Adipocyte (in vitro differentiated cells): ENCODE data around the gene MS4A18.
"Not testable (repeated sequence)": the region's sequence is repeated elsewhere in the genome, so short reads cannot be mapped to it uniquely, and the experiment has no call there.

ENCODE experiments used
- DNase-seq: peaks from one replicate; pipeline ENCODE4 v3.0.0-alpha.2; 2015; ENCODE audit warnings: low read depth
- H3K27me3 ChIP-seq: replicated peaks from 2 replicates; pipeline ENCODE4 v1.7.0; 2013; ENCODE audit warnings: mild to moderate bottlenecking, low read length, moderate library complexity; ENCODE audit not compliant: control insufficient read depth, insufficient read depth
- H3K36me3 ChIP-seq: 2 replicates; pipeline ENCODE4 v1.7.0; 2013; ENCODE audit warnings: low read length, mild to moderate bottlenecking, moderate library complexity; ENCODE audit not compliant: control insufficient read depth, insufficient read depth, severe bottlenecking
- H3K4me1 ChIP-seq: 2 replicates; pipeline ENCODE4 v1.7.0; 2013; ENCODE audit warnings: mild to moderate bottlenecking, low read length, moderate library complexity; ENCODE audit not compliant: control insufficient read depth, insufficient read depth
- H3K4me3 ChIP-seq: 2 replicates; pipeline ENCODE4 v1.7.0; 2013; ENCODE audit warnings: mild to moderate bottlenecking, low read length, moderate library complexity
- H3K9ac ChIP-seq: 2 replicates; pipeline ENCODE4 v1.7.0; 2013; ENCODE audit warnings: mild to moderate bottlenecking, low read length, moderate library complexity
- H3K9me3 ChIP-seq: 2 replicates; pipeline ENCODE4 v1.7.0; 2013; ENCODE audit warnings: mild to moderate bottlenecking, low read length, moderate library complexity; ENCODE audit not compliant: control insufficient read depth

The MS4A18 gene

DNA sequence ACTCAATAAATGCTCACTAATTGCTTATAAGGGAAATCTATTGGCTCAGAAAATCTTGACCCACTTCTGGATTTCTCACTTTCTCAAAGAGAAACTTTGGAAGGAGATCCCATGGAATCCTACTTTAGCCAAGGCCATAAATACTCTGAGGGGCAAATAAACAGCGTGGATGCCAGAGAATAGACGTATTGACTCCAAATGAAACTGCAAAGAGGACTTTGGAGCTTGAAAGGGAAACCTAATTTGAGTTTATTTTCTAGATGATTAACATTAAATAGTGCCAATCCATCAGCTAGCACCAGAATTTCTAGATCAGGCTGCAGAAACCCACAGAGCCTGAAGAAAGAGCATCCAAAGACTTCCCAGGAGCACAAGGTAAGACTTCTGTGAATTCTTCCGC, at the start of gene MS4A18:
TSS of gene MS4A18 (plus strand) at position 301 of the 400 bp plus-strand sequence.
- DNase-seq, result no peak
- H3K4me3 ChIP-seq, result no peak within 1 kb of the TSS
- H3K27me3 ChIP-seq, result peaks cover 24% of the 10 kb centered on the region
- no peaks in the 10 kb centered on the region for H3K4me1 ChIP-seq
- H3K9me3 ChIP-seq, result no peaks in the 10 kb centered on the region
- H3K36me3 ChIP-seq, result no peaks in the 10 kb centered on the region
- H3K9ac ChIP-seq, result no peak within 1 kb of the TSS

DNA sequence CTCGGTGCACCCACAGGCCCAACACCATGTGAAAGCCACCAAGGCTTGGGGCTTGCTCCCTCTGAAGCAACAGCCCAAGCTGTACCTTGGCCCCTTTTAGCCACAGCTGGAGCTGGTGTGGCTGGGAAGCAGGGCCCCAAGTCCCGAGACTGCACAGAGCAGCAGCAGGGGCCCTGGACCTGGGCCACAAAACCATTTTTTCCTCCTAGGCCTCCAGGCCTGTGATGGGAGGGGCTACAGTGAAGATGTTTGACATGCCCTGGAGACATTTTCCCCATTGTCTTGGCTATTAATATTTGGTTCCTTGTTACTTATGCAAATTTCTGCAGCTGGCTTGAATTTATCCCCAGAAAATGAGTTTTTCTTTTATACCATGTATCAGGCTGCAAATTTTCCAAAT, 46.3 kb upstream of the MS4A18 start:
- H3K9me3 ChIP-seq, H3K4me3 ChIP-seq, H3K36me3 ChIP-seq, H3K4me1 ChIP-seq, H3K27me3 ChIP-seq, DNase-seq, H3K9ac ChIP-seq: not testable (repeated sequence)

DNA sequence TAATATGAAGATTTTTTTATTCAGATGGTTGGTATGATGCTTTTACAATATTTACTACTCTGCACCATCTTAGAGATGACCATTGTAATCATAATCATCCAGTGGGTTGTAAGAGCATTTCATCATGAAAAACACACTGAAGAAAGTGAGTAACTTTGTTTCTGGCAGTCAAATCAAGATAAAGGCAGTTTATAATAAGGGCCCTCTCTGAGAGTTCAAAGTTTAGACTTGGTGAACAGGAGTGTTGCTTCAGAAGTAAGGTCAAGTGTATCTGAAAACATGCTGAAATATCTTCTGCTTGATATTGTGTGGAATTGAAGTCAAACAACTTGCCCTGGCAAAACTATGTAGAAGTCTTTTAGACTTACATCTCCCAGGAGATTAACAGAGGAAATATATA, 44.6 kb upstream of the MS4A18 start:
- H3K9ac ChIP-seq, result no peak overlapping the region
- DNase-seq, result no peak
- no peaks in the 10 kb centered on the region for H3K4me1 ChIP-seq
- H3K9me3 ChIP-seq, result peaks cover 6% of the 10 kb centered on the region
- no peaks in the 10 kb centered on the region for H3K36me3 ChIP-seq
- H3K27me3 ChIP-seq, result no peaks in the 10 kb centered on the region
- no peak overlapping the region for H3K4me3 ChIP-seq

- no peak overlapping the region for H3K9ac ChIP-seq
- no peaks in the 10 kb centered on the region for H3K4me1 ChIP-seq
- no peak for DNase-seq
- no peaks in the 10 kb centered on the region for H3K36me3 ChIP-seq
- H3K4me3 ChIP-seq, result no peak overlapping the region
- peaks cover 6% of the 10 kb centered on the region for H3K9me3 ChIP-seq
- no peaks in the 10 kb centered on the region for H3K27me3 ChIP-seq
Measured at GRCh38 chr11:60680455-60681119, 43.9 kb upstream of the MS4A18 start.

- not testable (repeated sequence) for H3K4me3 ChIP-seq, DNase-seq, H3K4me1 ChIP-seq, H3K9ac ChIP-seq, H3K36me3 ChIP-seq, H3K9me3 ChIP-seq, H3K27me3 ChIP-seq
Measured at GRCh38 chr11:60684541-60684848, 40.0 kb upstream of the MS4A18 start.

- H3K36me3 ChIP-seq, result no peaks in the 10 kb centered on the region
- no peak for DNase-seq
- no peak overlapping the region for H3K4me3 ChIP-seq
- H3K4me1 ChIP-seq, result no peaks in the 10 kb centered on the region
- no peak overlapping the region for H3K9ac ChIP-seq
- H3K27me3 ChIP-seq, result peaks cover 5% of the 10 kb centered on the region
- H3K9me3 ChIP-seq, result peaks cover 4% of the 10 kb centered on the region
Measured at GRCh38 chr11:60691661-60692060, 32.9 kb upstream of the MS4A18 start.

GRCh38 chr11:60699284-60699691, 25.2 kb upstream of the MS4A18 start, which contains the start of gene MS4A8:
Gene MS4A8 (plus strand): TSS chr11:60699612. CDS start chr11:60700861, 1,249 bp downstream.
- peaks cover 4% of the 10 kb centered on the region for H3K27me3 ChIP-seq
- peaks cover 4% of the 10 kb centered on the region for H3K9me3 ChIP-seq
- DNase-seq, result no peak
- no peak within 1 kb of the TSS for H3K9ac ChIP-seq
- no peaks in the 10 kb centered on the region for H3K4me1 ChIP-seq
- no peak within 1 kb of the TSS for H3K4me3 ChIP-seq
- H3K36me3 ChIP-seq, result no peaks in the 10 kb centered on the region

DNA sequence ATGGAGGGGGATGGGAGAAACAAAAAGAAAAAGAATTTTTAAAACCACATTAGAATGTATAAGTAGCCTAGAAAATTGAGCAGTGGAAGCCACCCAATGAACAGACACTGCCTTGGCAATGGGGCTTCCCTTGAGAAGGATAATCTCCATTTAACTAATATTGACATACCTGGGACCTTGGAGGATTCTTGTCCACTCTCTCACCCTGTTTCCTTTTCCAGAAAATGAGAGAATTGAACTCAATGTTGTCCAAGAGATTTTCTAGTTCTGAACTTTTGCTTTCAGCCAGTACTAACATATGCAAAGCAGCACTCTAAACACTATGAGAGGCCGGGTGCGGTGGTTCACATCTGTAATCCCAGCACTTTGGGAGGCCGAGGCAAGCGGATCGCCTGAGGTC, 24.6 kb upstream of the MS4A18 start:
- Histone ChIP-seq H3K9me3 (peaks cover 1% of the 10 kb centered on the region), H3K9ac (no peak overlapping the region), H3K27me3 (peaks cover 4% of the 10 kb centered on the region), H3K4me1 (no peaks in the 10 kb centered on the region), H3K36me3 (no peaks in the 10 kb centered on the region), H3K4me3 (no peak overlapping the region)
- no peak for DNase-seq

- H3K4me3 ChIP-seq, result no peak overlapping the region
- peaks cover 4% of the 10 kb centered on the region for H3K27me3 ChIP-seq
- no peaks in the 10 kb centered on the region for H3K36me3 ChIP-seq
- H3K9me3 ChIP-seq, result no peaks in the 10 kb centered on the region
- no peak overlapping the region for H3K9ac ChIP-seq
- no peak for DNase-seq
- no peaks in the 10 kb centered on the region for H3K4me1 ChIP-seq
Measured at GRCh38 chr11:60700689-60701468, 23.6 kb upstream of the MS4A18 start.

GRCh38 chr11:60701469-60701818, 23.1 kb upstream of the MS4A18 start:
- Histone ChIP-seq H3K27me3 (peaks cover 4% of the 10 kb centered on the region), H3K9ac (no peak overlapping the region), H3K4me3 (no peak overlapping the region), H3K9me3 (no peaks in the 10 kb centered on the region), H3K4me1 (no peaks in the 10 kb centered on the region), H3K36me3 (no peaks in the 10 kb centered on the region)
- no peak for DNase-seq

DNA sequence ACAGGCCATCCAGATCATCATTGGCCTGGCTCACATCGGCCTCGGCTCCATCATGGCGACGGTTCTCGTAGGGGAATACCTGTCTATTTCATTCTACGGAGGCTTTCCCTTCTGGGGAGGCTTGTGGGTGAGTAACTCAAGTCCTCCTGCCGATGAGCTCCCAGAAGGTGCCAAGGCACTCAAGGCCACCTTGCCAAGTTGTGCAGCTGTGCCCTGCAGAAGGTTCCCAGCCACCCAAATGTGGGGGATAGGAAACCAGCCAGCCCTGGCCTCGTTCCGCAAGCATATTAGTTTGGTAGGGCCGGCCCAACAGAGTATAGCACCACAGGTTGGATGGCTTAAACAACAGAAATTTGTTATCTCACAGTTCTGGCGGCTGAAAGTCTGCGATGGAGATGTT, 21.1 kb upstream of the MS4A18 start:
- no peak overlapping the region for H3K4me3 ChIP-seq
- no peaks in the 10 kb centered on the region for H3K4me1 ChIP-seq
- DNase-seq, result no peak
- H3K27me3 ChIP-seq, result peaks cover 4% of the 10 kb centered on the region
- H3K9ac ChIP-seq, result no peak overlapping the region
- no peaks in the 10 kb centered on the region for H3K9me3 ChIP-seq
- no peaks in the 10 kb centered on the region for H3K36me3 ChIP-seq

DNA sequence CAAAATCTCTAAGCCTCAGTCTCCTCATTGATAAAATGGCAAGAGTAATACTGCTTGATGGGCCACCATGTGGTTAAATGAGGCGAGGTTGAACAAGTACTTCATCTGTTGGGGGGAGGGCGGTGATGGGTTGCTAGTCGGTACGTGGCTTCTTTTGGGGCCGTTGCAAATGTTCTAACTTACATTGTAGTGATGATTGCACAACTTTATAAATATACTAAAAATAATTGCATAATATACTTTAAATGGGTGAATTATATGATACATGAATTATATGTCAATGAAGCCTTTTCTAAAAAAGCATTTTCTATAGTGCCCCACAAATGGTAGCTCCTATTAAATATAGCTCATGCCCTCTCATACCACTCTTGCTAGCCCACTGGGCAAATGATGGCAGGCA, 18.6 kb upstream of the MS4A18 start:
- DNase-seq, result no peak
- Histone ChIP-seq H3K9me3 (no peaks in the 10 kb centered on the region), H3K36me3 (no peaks in the 10 kb centered on the region), H3K27me3 (no peaks in the 10 kb centered on the region), H3K4me3 (no peak overlapping the region), H3K4me1 (no peaks in the 10 kb centered on the region), H3K9ac (no peak overlapping the region)
